Measurements from ENCODE around the gene MUC2.
A peak's percentile ranks its signal among the peaks of the same experiment; 100 is the strongest.

Gene MUC2

GRCh38 chr11:1052133-1053011 lies 22.3 kb upstream of the MUC2 start:
- no peak for TF ChIP-seq CTCF (IDR thresholded peaks at IDR 0.05; ENCODE audit: low read depth, low read length)
- peak; percentile 4 for DNase-seq
- Histone ChIP-seq H3K27me3 (no peaks in the 10 kb centered on the region), H3K4me1 (no peaks in the 10 kb centered on the region), H3K36me3 (no peaks in the 10 kb centered on the region), H3K4me3 (ENCODE audit: low read depth, low read length) (no peak overlapping the region), H3K9me3 (no peaks in the 10 kb centered on the region)

GRCh38 chr11:1053121-1053901 lies 21.4 kb upstream of the MUC2 start:
- TF ChIP-seq CTCF (IDR thresholded peaks at IDR 0.05; ENCODE audit: low read depth, low read length) = no peak
- H3K4me3 ChIP-seq (ENCODE audit: low read depth, low read length) = no peak overlapping the region
- peak; percentile 5 for DNase-seq
- H3K36me3 ChIP-seq = no peaks in the 10 kb centered on the region
- no peaks in the 10 kb centered on the region for H3K4me1 ChIP-seq
- H3K27me3 ChIP-seq = no peaks in the 10 kb centered on the region
- H3K9me3 ChIP-seq = no peaks in the 10 kb centered on the region

- Histone ChIP-seq H3K36me3 (no peaks in the 10 kb centered on the region), H3K9me3 (no peaks in the 10 kb centered on the region), H3K4me1 (no peaks in the 10 kb centered on the region), H3K4me3 (ENCODE audit: low read depth, low read length) (no peak overlapping the region), H3K27me3 (no peaks in the 10 kb centered on the region)
- DNase-seq = peak; percentile 1
- TF ChIP-seq CTCF (IDR thresholded peaks at IDR 0.05; ENCODE audit: low read depth, low read length) = no peak
Observed at GRCh38 chr11:1054143-1055108, 20.2 kb upstream of the MUC2 start.

- Histone ChIP-seq H3K27me3 (no peaks in the 10 kb centered on the region), H3K36me3 (no peaks in the 10 kb centered on the region), H3K4me3 (ENCODE audit: low read depth, low read length) (no peak overlapping the region), H3K9me3 (no peaks in the 10 kb centered on the region), H3K4me1 (no peaks in the 10 kb centered on the region)
- DNase-seq = peak; percentile 2
- TF ChIP-seq CTCF (IDR thresholded peaks at IDR 0.05; ENCODE audit: low read depth, low read length) = no peak
Observed at GRCh38 chr11:1055109-1055703, 19.5 kb upstream of the MUC2 start.

GRCh38 chr11:1055990-1056771 lies 18.5 kb upstream of the MUC2 start:
- H3K4me1 ChIP-seq = no peaks in the 10 kb centered on the region
- no peak for TF ChIP-seq CTCF (IDR thresholded peaks at IDR 0.05; ENCODE audit: low read depth, low read length)
- H3K36me3 ChIP-seq = no peaks in the 10 kb centered on the region
- H3K27me3 ChIP-seq = no peaks in the 10 kb centered on the region
- peak; percentile 2 for DNase-seq
- no peaks in the 10 kb centered on the region for H3K9me3 ChIP-seq
- H3K4me3 ChIP-seq (ENCODE audit: low read depth, low read length) = no peak overlapping the region

All from BE2C (cell line).